ENCODE measurements around the gene SLC35E3. TPM values are rescaled to one million over a fixed set of nuclear protein-coding genes. Genes with fewer than 3 reads are reported as not detected.

SLC35E3 gene
- polyA plus RNA-seq, 2 of the 4 experiments (the other 2 are of a cell fraction): 5.1 to 22.1 TPM

DNA sequence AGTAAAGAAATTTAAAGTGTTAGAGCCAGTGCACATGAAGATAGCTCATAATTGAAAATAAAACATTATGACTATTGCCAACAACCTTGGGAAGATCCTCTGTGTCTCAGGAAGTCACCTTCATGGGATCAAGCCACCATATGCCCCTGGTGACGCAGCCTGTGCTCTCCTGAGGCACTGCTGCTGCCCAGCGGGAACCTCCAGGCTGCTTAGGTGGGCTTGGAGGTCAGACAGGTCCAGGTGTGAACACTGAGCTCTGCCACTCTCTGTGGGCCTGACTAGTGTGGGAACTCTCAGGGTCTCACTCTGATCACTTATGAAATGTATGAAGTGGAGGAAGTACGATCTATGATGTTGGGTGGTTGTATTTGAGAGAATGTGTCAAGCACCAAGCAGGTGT lies 16.7 kb downstream of the SLC35E3 start:
- POLR2A ChIA-PET: no interaction called here
- CTCF ChIA-PET: no interaction called here
- no peak for DNase-seq (ENCODE audit: low read depth in 1 of 2, low spot score in 1 of 2)

DNA sequence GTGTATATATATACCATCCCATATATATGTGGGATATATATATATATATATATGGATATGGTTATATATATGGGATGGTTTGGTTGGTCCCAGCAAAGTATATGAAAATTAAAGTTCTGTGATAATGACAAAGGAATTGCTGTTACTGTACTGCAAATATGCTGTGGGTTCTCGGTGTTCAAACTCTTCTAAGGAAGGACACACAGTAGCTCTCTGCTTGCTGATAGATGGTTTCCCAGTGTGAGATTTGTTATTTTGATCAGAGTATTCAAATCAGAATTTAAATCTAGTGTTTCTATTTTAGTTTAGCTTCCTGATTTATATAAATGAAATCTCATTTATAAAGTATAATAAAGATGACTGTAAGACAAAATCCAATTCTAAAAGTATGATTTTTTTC lies 19.7 kb downstream of the SLC35E3 start:
- no peak for FAIRE-seq
- ATAC-seq: no peak
- POLR2A ChIA-PET: no interaction called here
- DNase-seq (ENCODE audit: low read depth in 1 of 2, low spot score in 1 of 2): no peak
- no peaks in the 10 kb centered on the region for H3K9me3 ChIP-seq
- no peak overlapping the region for H3K4me3 ChIP-seq
- CTCF ChIA-PET: no interaction called here
- H3K4me2 ChIP-seq: no peak overlapping the region
- TF ChIP-seq, protein P1, sequence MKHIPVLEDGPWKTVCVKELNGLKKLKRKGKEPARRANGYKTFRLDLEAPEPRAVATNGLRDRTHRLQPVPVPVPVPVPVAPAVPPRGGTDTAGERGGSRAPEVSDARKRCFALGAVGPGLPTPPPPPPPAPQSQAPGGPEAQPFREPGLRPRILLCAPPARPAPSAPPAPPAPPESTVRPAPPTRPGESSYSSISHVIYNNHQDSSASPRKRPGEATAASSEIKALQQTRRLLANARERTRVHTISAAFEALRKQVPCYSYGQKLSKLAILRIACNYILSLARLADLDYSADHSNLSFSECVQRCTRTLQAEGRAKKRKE (CRISPR knock-in tag; IDR thresholded peaks at IDR 0.05; ENCODE audit: low read depth): no peak
- TF ChIP-seq KDM5A (IDR thresholded peaks at IDR 0.05): no peak
- no peak for TF ChIP-seq SMC3 (IDR thresholded peaks at IDR 0.05)
- no peak for TF ChIP-seq FOSL2 (IDR thresholded peaks at IDR 0.05)
- TF ChIP-seq FOSL2 (CRISPR knock-in tag; IDR thresholded peaks at IDR 0.05): no peak
- TF ChIP-seq RCOR1 (IDR thresholded peaks at IDR 0.05; ENCODE audit: low read depth, low read length): no peak
- no peak for TF ChIP-seq HEYL (CRISPR knock-in tag; IDR thresholded peaks at IDR 0.05)
- no peak for TF ChIP-seq ZNF302 (CRISPR knock-in tag; IDR thresholded peaks at IDR 0.05)
- TF ChIP-seq JUNB (IDR thresholded peaks at IDR 0.05): no peak
- TF ChIP-seq MAFK (IDR thresholded peaks at IDR 0.05; ENCODE audit: partially characterized antibody): no peak
- no peaks in the 10 kb centered on the region for H3K4me1 ChIP-seq
- 92% methylated on average over 1 of the region's 1 CpG for WGBS (ENCODE audit: missing lambda C conversion rate)
- H3K27ac ChIP-seq: no peak overlapping the region

More for the DNA sequence above, 16.7 kb downstream of the SLC35E3 start:
- Histone ChIP-seq H3K27ac (no peak overlapping the region), H3K9me3 (no peaks in the 10 kb centered on the region), H3K4me1 (no peaks in the 10 kb centered on the region), H3K4me2 (no peak overlapping the region), H3K4me3 (no peak overlapping the region)
- ATAC-seq: no peak
- TF ChIP-seq MAFK (IDR thresholded peaks at IDR 0.05; ENCODE audit: partially characterized antibody) (no peak), SREBF2 (IDR thresholded peaks at IDR 0.05) (no peak), NPAS2 (CRISPR knock-in tag; IDR thresholded peaks at IDR 0.05; ENCODE audit: borderline replicate concordance) (no peak), CHD2 (IDR thresholded peaks at IDR 0.05; ENCODE audit: low read length, partially characterized antibody) (no peak), GATA3 (IDR thresholded peaks at IDR 0.05; ENCODE audit: borderline replicate concordance) (no peak), EHMT2 (IDR thresholded peaks at IDR 0.05; ENCODE audit: low read depth) (no peak), ZFP36 (IDR thresholded peaks at IDR 0.05; ENCODE audit: borderline replicate concordance, partially characterized antibody) (no peak), RFX5 (IDR thresholded peaks at IDR 0.05) (no peak)
- TF ChIP-seq, protein P2, sequence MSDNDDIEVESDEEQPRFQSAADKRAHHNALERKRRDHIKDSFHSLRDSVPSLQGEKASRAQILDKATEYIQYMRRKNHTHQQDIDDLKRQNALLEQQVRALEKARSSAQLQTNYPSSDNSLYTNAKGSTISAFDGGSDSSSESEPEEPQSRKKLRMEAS (IDR thresholded peaks at IDR 0.05): no peak
- TF ChIP-seq, protein P3, sequence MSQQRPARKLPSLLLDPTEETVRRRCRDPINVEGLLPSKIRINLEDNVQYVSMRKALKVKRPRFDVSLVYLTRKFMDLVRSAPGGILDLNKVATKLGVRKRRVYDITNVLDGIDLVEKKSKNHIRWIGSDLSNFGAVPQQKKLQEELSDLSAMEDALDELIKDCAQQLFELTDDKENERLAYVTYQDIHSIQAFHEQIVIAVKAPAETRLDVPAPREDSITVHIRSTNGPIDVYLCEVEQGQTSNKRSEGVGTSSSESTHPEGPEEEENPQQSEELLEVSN (IDR thresholded peaks at IDR 0.05; ENCODE audit: borderline replicate concordance, low read depth): no peak
- WGBS (ENCODE audit: missing lambda C conversion rate): 100% methylated on average over 3 of the region's 3 CpGs
- FAIRE-seq: no peak

DNA sequence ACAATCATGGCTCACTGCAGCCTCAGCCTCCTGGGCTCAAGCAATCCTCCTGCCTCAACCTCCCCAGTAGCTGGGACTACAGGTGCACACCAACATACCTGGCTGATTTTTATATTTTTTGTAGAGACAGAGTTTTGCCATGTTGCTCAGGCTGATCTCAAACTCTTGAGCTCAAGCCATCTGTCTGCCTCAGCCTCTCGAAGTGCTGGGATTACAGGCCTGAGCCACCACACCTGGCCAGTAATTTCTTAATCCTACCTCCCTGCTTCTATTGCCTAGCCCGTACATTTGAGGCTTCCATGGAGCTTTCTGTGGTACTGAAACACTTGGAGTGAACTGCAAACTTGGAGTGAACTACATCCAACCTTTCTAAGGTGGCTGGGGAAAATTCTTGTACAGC lies 20.7 kb downstream of the SLC35E3 start:
- Histone ChIP-seq H3K4me2 (no peak overlapping the region), H3K4me1 (no peaks in the 10 kb centered on the region), H3K9me3 (no peaks in the 10 kb centered on the region), H3K27ac (no peak overlapping the region), H3K4me3 (no peak overlapping the region)
- FAIRE-seq (no peak), DNase-seq (ENCODE audit: low read depth in 1 of 2, low spot score in 1 of 2) (no peak), ATAC-seq (no peak)
- ChIA-PET POLR2A (no interaction called here), CTCF (no interaction called here)
- 95% methylated on average over 2 of the region's 2 CpGs for WGBS (ENCODE audit: missing lambda C conversion rate)
- TF ChIP-seq HOXA7 (CRISPR knock-in tag; IDR thresholded peaks at IDR 0.05) (no peak), ZC3H11A (IDR thresholded peaks at IDR 0.05) (no peak), EHF (CRISPR knock-in tag; IDR thresholded peaks at IDR 0.05) (no peak), JUNB (IDR thresholded peaks at IDR 0.05) (no peak), RNF2 (IDR thresholded peaks at IDR 0.05; ENCODE audit: borderline replicate concordance, low read depth) (no peak), RCOR1 (IDR thresholded peaks at IDR 0.05; ENCODE audit: low read depth, low read length) (no peak), SREBF2 (IDR thresholded peaks at IDR 0.05) (no peak), POLR2A (IDR thresholded peaks at IDR 0.05; ENCODE audit: low read length) (no peak), KDM1A (IDR thresholded peaks at IDR 0.05; ENCODE audit: low read depth) (no peak), KDM5A (IDR thresholded peaks at IDR 0.05) (no peak), ESRRA (IDR thresholded peaks at IDR 0.05; ENCODE audit: borderline replicate concordance, low read length) (no peak)
- TF ChIP-seq, protein P2 (IDR thresholded peaks at IDR 0.05): no peak
- TF ChIP-seq, protein P4, sequence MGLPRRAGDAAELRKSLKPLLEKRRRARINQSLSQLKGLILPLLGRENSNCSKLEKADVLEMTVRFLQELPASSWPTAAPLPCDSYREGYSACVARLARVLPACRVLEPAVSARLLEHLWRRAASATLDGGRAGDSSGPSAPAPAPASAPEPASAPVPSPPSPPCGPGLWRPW (IDR thresholded peaks at IDR 0.05): no peak
- TF ChIP-seq, protein P3 (IDR thresholded peaks at IDR 0.05; ENCODE audit: borderline replicate concordance, low read depth): no peak
- TF ChIP-seq, protein P5, sequence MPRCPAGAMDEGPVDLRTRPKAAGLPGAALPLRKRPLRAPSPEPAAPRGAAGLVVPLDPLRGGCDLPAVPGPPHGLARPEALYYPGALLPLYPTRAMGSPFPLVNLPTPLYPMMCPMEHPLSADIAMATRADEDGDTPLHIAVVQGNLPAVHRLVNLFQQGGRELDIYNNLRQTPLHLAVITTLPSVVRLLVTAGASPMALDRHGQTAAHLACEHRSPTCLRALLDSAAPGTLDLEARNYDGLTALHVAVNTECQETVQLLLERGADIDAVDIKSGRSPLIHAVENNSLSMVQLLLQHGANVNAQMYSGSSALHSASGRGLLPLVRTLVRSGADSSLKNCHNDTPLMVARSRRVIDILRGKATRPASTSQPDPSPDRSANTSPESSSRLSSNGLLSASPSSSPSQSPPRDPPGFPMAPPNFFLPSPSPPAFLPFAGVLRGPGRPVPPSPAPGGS (IDR thresholded peaks at IDR 0.05): no peak
- TF ChIP-seq, protein P6, sequence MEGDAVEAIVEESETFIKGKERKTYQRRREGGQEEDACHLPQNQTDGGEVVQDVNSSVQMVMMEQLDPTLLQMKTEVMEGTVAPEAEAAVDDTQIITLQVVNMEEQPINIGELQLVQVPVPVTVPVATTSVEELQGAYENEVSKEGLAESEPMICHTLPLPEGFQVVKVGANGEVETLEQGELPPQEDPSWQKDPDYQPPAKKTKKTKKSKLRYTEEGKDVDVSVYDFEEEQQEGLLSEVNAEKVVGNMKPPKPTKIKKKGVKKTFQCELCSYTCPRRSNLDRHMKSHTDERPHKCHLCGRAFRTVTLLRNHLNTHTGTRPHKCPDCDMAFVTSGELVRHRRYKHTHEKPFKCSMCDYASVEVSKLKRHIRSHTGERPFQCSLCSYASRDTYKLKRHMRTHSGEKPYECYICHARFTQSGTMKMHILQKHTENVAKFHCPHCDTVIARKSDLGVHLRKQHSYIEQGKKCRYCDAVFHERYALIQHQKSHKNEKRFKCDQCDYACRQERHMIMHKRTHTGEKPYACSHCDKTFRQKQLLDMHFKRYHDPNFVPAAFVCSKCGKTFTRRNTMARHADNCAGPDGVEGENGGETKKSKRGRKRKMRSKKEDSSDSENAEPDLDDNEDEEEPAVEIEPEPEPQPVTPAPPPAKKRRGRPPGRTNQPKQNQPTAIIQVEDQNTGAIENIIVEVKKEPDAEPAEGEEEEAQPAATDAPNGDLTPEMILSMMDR (IDR thresholded peaks at IDR 0.05): no peak
- TF ChIP-seq, protein P7, sequence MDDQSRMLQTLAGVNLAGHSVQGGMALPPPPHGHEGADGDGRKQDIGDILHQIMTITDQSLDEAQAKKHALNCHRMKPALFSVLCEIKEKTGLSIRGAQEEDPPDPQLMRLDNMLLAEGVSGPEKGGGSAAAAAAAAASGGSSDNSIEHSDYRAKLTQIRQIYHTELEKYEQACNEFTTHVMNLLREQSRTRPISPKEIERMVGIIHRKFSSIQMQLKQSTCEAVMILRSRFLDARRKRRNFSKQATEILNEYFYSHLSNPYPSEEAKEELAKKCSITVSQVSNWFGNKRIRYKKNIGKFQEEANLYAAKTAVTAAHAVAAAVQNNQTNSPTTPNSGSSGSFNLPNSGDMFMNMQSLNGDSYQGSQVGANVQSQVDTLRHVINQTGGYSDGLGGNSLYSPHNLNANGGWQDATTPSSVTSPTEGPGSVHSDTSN (IDR thresholded peaks at IDR 0.05): no peak

Data from A549 (cell line).